GM12865 (cell line): ENCODE data around the gene JAG2.

Experiments
- DNase-seq: peaks from one replicate; pipeline ENCODE4 v3.0.0; 2010; ENCODE audit warnings: low read depth
- H3K4me3 ChIP-seq: 2 replicates; pipeline ENCODE4 v1.5.1; 2011; ENCODE audit warnings: mild to moderate bottlenecking, low read depth, low read length, control low read depth
- CTCF ChIP-seq: IDR thresholded peaks from 2 replicates; pipeline ENCODE4 v1.5.1; 2011; ENCODE audit warnings: low read length, control low read depth, low read depth, inconsistent platforms; ENCODE audit not compliant: insufficient read depth; ENCODE audit errors: missing control alignments

Gene JAG2

GRCh38 chr14:105198588-105198987 lies 30.0 kb upstream of the JAG2 start:
- H3K4me3 ChIP-seq: no peak overlapping the region
- DNase-seq: no peak
- TF ChIP-seq CTCF: no peak

- no peak for DNase-seq
- TF ChIP-seq CTCF: no peak
- no peak overlapping the region for H3K4me3 ChIP-seq
Measured at GRCh38 chr14:105197211-105197641, 28.6 kb upstream of the JAG2 start.

GRCh38 chr14:105196265-105196960 lies 27.8 kb upstream of the JAG2 start:
- TF ChIP-seq CTCF: no peak
- no peak overlapping the region for H3K4me3 ChIP-seq

GRCh38 chr14:105195522-105196264 lies 27.1 kb upstream of the JAG2 start:
- DNase-seq: no peak
- H3K4me3 ChIP-seq: no peak overlapping the region
- no peak for TF ChIP-seq CTCF

More at GRCh38 chr14:105196265-105196960, 27.8 kb upstream of the JAG2 start:
- DNase-seq: no peak

- DNase-seq: no peak
- no peak for TF ChIP-seq CTCF
- no peak overlapping the region for H3K4me3 ChIP-seq
Measured at GRCh38 chr14:105195051-105195450, 26.5 kb upstream of the JAG2 start.

GRCh38 chr14:105193916-105194782 lies 25.6 kb upstream of the JAG2 start:
- H3K4me3 ChIP-seq: no peak overlapping the region
- TF ChIP-seq CTCF: no peak
- no peak for DNase-seq
